Activated T-cell treated with anti-CD3 and anti-CD28 coated beads for 48 hours (primary cell): ENCODE results near the gene PLD6.

Experiments used
- DNase-seq: peaks from one replicate; pipeline ENCODE4 v3.0.0-alpha.2; 2020; ENCODE audit warnings: low read depth

Gene PLD6

GRCh38 chr17:17227608-17228520 lies 21.7 kb upstream of the PLD6 start:
- no peak for DNase-seq

GRCh38 chr17:17226451-17227265 lies 20.5 kb upstream of the PLD6 start:
- DNase-seq, result no peak

- no peak for DNase-seq
Measured at GRCh38 chr17:17225901-17226300, 19.8 kb upstream of the PLD6 start.

- DNase-seq, result no peak
Measured at GRCh38 chr17:17224137-17224536, 18.0 kb upstream of the PLD6 start.

GRCh38 chr17:17223736-17224135 lies 17.6 kb upstream of the PLD6 start:
- no peak for DNase-seq

- DNase-seq, result no peak
Measured at GRCh38 chr17:17221329-17221728, 15.2 kb upstream of the PLD6 start.

GRCh38 chr17:17220529-17220928 lies 14.4 kb upstream of the PLD6 start:
- no peak for DNase-seq

GRCh38 chr17:17217995-17218394 lies 11.9 kb upstream of the PLD6 start:
- DNase-seq, result no peak

GRCh38 chr17:17216776-17217175 lies 10.6 kb upstream of the PLD6 start:
- no peak for DNase-seq

- DNase-seq, result no peak
Measured at GRCh38 chr17:17216236-17216635, 10.1 kb upstream of the PLD6 start.

GRCh38 chr17:17215575-17215974 lies 9.4 kb upstream of the PLD6 start:
- DNase-seq, result no peak

GRCh38 chr17:17214646-17215436 lies 8.7 kb upstream of the PLD6 start:
- no peak for DNase-seq

- DNase-seq, result no peak
Measured at GRCh38 chr17:17213775-17214174, 7.6 kb upstream of the PLD6 start.

GRCh38 chr17:17207998-17208397 lies 1.9 kb upstream of the PLD6 start:
- no peak for DNase-seq

GRCh38 chr17:17206913-17207335 lies 791 bp upstream of the PLD6 start:
- DNase-seq, result no peak

GRCh38 chr17:17205368-17206123 lies 587 bp downstream of the PLD6 start:
- DNase-seq, result peak; percentile 56

GRCh38 chr17:17204635-17205231 lies 1.4 kb downstream of the PLD6 start:
- DNase-seq, result no peak

- no peak for DNase-seq
Measured at GRCh38 chr17:17204041-17204591, 2.0 kb downstream of the PLD6 start.

- DNase-seq, result no peak
Measured at GRCh38 chr17:17203173-17203730, 2.9 kb downstream of the PLD6 start.

- no peak for DNase-seq
Measured at GRCh38 chr17:17201907-17202306, 4.2 kb downstream of the PLD6 start.
